ENCODE data around the gene EVL. TPM values are rescaled to one million over a fixed set of nuclear protein-coding genes. Genes with fewer than 3 reads are reported as not detected.

Gene EVL
- total and polyA plus RNA-seq, 2 experiments from 2014 or later: 65.3 to 116 TPM

DNA sequence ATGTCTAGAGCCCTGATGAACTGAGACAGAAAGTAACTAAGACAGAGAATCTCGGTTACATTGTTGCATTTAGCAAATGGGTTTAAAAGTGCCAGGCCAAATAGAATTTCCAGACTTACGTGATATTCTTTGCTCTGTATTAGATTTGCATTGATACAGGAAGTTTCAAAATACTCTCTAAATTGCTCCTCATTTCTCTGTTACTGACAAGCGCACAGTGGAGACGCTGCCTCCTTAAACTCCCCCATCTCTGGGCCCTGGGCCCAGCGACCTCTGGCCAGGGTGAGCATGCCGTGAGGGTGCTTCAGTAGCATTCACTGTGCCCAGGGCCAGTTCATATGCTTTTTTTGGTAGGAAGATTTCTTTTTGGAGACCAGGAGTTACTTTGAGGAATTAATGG is 22.9 kb upstream of the EVL start:
- peak in 1 of 2 donors; percentile 59 for DNase-seq (ENCODE audit: low read depth in 1 of 2, low spot score in 1 of 2)
- peaks cover 6% of the 10 kb centered on the region for H3K4me1 ChIP-seq (ENCODE audit: low read depth)
- H3K9me3 ChIP-seq (ENCODE audit: low read depth): no peaks in the 10 kb centered on the region
- TF ChIP-seq, protein P1, sequence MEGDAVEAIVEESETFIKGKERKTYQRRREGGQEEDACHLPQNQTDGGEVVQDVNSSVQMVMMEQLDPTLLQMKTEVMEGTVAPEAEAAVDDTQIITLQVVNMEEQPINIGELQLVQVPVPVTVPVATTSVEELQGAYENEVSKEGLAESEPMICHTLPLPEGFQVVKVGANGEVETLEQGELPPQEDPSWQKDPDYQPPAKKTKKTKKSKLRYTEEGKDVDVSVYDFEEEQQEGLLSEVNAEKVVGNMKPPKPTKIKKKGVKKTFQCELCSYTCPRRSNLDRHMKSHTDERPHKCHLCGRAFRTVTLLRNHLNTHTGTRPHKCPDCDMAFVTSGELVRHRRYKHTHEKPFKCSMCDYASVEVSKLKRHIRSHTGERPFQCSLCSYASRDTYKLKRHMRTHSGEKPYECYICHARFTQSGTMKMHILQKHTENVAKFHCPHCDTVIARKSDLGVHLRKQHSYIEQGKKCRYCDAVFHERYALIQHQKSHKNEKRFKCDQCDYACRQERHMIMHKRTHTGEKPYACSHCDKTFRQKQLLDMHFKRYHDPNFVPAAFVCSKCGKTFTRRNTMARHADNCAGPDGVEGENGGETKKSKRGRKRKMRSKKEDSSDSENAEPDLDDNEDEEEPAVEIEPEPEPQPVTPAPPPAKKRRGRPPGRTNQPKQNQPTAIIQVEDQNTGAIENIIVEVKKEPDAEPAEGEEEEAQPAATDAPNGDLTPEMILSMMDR (IDR thresholded peaks at IDR 0.05; ENCODE audit: low read depth, low read length): no peak
- H3K4me3 ChIP-seq: no peak overlapping the region
- no peak overlapping the region for H3K27ac ChIP-seq
- no peaks in the 10 kb centered on the region for H3K36me3 ChIP-seq
- no peaks in the 10 kb centered on the region for H3K27me3 ChIP-seq

DNA sequence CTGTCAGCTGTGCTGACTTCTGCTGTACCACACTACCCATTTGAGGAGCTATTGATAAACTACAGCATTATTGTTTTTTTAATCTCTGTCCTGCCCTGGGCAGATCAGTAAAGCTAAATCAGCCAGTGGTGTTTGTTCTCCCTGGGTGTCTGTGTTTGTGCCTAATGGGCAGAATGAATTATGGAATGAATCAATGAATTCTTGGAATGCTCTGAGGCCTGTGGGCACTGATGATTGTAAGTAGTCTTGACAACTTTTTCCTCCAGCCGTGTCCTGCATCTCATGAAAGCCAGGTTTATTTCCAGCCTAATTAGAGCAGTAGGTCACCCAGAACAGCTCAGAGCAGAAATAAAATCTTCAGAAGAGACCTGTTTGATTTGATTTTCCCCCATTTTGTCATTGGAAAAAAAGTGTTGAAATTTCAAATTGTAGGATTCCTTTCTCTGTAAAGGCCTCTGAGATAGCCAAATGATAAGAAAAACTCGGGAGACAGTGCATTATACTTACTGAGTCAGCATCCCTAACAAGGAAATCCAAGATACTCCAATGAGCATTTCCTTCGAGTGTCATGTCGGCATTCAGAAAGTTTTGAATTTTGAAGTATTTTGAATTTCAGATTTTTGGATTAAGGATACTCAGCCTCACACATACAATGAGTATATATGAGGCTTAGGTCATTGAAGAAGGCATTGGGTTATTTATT is 19.4 kb upstream of the EVL start:
- H3K4me3 ChIP-seq: no peak overlapping the region
- TF ChIP-seq, protein P1 (IDR thresholded peaks at IDR 0.05; ENCODE audit: low read depth, low read length): no peak
- no peaks in the 10 kb centered on the region for H3K27me3 ChIP-seq
- H3K27ac ChIP-seq: peak overlapping the region; percentile 37
- peak in 1 of 2 donors; percentile 17 for DNase-seq (ENCODE audit: low read depth in 1 of 2, low spot score in 1 of 2)
- H3K4me1 ChIP-seq (ENCODE audit: low read depth): peaks cover 6% of the 10 kb centered on the region
- no peaks in the 10 kb centered on the region for H3K36me3 ChIP-seq
- H3K9me3 ChIP-seq (ENCODE audit: low read depth): no peaks in the 10 kb centered on the region

GRCh38 chr14:100047600-100047999 is 17.6 kb upstream of the EVL start:
- no peaks in the 10 kb centered on the region for H3K36me3 ChIP-seq
- H3K4me3 ChIP-seq: no peak overlapping the region
- no peaks in the 10 kb centered on the region for H3K27me3 ChIP-seq
- peaks cover 6% of the 10 kb centered on the region for H3K4me1 ChIP-seq (ENCODE audit: low read depth)
- TF ChIP-seq, protein P1 (IDR thresholded peaks at IDR 0.05; ENCODE audit: low read depth, low read length): no peak
- no peak for DNase-seq (ENCODE audit: low read depth in 1 of 2, low spot score in 1 of 2)
- H3K9me3 ChIP-seq (ENCODE audit: low read depth): no peaks in the 10 kb centered on the region
- H3K27ac ChIP-seq: no peak overlapping the region

- peaks cover 6% of the 10 kb centered on the region for H3K4me1 ChIP-seq (ENCODE audit: low read depth)
- no peaks in the 10 kb centered on the region for H3K36me3 ChIP-seq
- no peaks in the 10 kb centered on the region for H3K27me3 ChIP-seq
- TF ChIP-seq, protein P1 (IDR thresholded peaks at IDR 0.05; ENCODE audit: low read depth, low read length): no peak
- no peaks in the 10 kb centered on the region for H3K9me3 ChIP-seq (ENCODE audit: low read depth)
- DNase-seq (ENCODE audit: low read depth in 1 of 2, low spot score in 1 of 2): no peak
- no peak overlapping the region for H3K4me3 ChIP-seq
- no peak overlapping the region for H3K27ac ChIP-seq
Observed at GRCh38 chr14:100048786-100049185, 16.4 kb upstream of the EVL start.

DNA sequence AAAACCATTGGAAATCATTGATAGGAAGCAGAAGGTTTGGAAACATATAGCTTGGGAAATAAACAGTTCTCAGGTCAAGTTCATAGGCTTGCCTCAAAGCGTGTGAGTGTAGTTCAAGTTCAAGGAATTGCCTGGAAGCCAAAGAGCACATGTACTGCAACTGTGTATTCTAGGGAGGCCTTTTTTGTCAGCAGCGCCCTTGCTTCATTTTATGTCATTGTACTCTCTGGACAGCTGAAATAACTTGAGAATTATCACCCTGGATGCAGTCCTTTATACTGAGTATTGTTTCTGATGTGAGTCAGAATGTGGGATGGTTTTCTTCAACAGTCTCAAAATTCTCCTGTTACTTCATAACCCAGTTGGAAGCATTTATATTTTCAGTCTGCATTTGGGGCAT is 16.0 kb upstream of the EVL start:
- Histone ChIP-seq H3K27ac (no peak overlapping the region), H3K4me1 (ENCODE audit: low read depth) (peaks cover 6% of the 10 kb centered on the region), H3K9me3 (ENCODE audit: low read depth) (no peaks in the 10 kb centered on the region), H3K27me3 (no peaks in the 10 kb centered on the region), H3K4me3 (no peak overlapping the region), H3K36me3 (no peaks in the 10 kb centered on the region)
- DNase-seq (ENCODE audit: low read depth in 1 of 2, low spot score in 1 of 2): peak in 1 of 2 donors; percentile 75
- TF ChIP-seq, protein P1 (IDR thresholded peaks at IDR 0.05; ENCODE audit: low read depth, low read length): no peak

All from cardiac muscle cell (in vitro differentiated cells and primary cell).